ENCODE data around the gene ZFP36.
A peak's percentile ranks its signal among the peaks of the same experiment; 100 is the strongest.

The ZFP36 gene

DNA sequence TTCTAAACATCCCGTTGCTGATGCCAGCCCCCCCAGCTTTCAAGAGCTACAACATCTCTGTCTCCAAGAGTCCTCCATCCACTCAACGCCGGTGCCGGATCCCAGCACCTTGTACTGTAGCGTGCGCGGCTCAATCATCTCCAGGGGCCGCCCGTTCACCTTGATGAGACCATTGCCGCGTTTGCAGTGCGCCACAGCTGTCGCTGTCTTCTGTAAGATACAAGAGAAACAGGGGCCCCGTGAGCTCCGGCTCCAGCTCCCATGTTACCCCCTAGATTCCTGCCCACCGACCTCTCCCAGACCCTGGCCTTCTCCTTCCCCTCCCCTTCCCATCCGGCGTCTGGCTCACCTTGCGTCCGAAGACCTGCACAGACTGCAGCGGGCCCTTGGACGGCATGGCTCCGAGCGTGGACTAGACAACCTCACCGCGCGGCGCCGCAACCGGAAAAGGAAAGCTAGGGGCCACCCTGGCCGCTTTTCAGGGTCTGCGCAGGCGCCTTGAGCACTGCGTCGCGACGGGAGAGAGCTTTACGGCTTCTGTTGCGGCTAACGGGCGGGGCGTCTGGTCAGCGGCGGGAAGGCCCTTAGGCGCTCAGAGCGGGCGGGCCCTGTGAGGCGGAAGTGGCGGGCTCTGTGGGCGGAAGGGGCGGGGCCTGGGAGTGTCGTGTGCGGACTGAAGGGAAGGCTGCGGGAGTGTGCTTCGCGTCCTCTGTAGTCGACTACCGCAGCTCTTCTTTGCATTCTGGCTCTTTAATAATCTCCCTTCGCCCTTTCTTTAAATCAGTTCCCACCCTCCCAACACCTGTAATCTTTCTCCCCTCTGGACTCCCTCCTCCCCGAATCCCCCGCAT, 29.1 kb downstream of the ZFP36 start, which contains the start of gene RPS16:
Gene RPS16 (minus strand): TSS at position 451 of the 851 bp plus-strand sequence. CDS start 54 bp downstream, at position 397.
- Histone ChIP-seq H3K27me3 (replicated peaks) (no peaks in the 10 kb centered on the region), H3K27ac (peak within 1 kb of the TSS; percentile 99), H3K4me3 (ENCODE audit: low read depth, low read length) (peak within 1 kb of the TSS; percentile 97), H3K36me3 (replicated peaks) (peaks cover 35% of the 10 kb centered on the region)
- TF ChIP-seq, protein P1, sequence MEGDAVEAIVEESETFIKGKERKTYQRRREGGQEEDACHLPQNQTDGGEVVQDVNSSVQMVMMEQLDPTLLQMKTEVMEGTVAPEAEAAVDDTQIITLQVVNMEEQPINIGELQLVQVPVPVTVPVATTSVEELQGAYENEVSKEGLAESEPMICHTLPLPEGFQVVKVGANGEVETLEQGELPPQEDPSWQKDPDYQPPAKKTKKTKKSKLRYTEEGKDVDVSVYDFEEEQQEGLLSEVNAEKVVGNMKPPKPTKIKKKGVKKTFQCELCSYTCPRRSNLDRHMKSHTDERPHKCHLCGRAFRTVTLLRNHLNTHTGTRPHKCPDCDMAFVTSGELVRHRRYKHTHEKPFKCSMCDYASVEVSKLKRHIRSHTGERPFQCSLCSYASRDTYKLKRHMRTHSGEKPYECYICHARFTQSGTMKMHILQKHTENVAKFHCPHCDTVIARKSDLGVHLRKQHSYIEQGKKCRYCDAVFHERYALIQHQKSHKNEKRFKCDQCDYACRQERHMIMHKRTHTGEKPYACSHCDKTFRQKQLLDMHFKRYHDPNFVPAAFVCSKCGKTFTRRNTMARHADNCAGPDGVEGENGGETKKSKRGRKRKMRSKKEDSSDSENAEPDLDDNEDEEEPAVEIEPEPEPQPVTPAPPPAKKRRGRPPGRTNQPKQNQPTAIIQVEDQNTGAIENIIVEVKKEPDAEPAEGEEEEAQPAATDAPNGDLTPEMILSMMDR (IDR thresholded peaks at IDR 0.05; ENCODE audit: low read depth, low read length, missing control alignments), result peak; percentile 4
- DNase-seq, result peak; percentile 95
- in situ Hi-C loops (cut with HindIII; ENCODE audit: low pct_ligation_motif_present, low sequenced_read_pairs), result no loop called here

DNA sequence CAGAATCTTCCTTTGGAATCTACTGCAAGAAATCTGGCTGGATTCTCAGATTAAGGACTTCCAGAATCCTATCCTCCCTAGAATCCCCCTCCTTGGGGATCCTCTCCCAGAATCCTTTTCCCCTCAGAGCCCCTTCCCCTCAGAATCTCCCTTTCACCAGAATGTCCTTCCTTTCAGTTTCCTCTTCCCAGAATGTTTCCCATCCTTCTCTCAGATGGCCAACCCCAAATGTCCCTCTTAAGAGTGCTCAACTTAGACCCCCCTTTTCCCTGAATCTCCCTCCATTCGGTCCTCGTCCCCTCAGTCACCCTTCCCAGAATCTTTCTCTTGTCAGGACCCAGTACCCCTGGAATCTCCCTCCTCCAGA, 29.7 kb downstream of the ZFP36 start:
- in situ Hi-C loops (cut with HindIII; ENCODE audit: low pct_ligation_motif_present, low sequenced_read_pairs), result no loop called here
- H3K27ac ChIP-seq, result peak overlapping the region; percentile 99
- no peaks in the 10 kb centered on the region for H3K27me3 ChIP-seq (replicated peaks)
- TF ChIP-seq, protein P1 (IDR thresholded peaks at IDR 0.05; ENCODE audit: low read depth, low read length, missing control alignments), result no peak
- H3K4me3 ChIP-seq (ENCODE audit: low read depth, low read length), result peak overlapping the region; percentile 52
- no peak for DNase-seq
- H3K36me3 ChIP-seq (replicated peaks), result peaks cover 35% of the 10 kb centered on the region

DNA sequence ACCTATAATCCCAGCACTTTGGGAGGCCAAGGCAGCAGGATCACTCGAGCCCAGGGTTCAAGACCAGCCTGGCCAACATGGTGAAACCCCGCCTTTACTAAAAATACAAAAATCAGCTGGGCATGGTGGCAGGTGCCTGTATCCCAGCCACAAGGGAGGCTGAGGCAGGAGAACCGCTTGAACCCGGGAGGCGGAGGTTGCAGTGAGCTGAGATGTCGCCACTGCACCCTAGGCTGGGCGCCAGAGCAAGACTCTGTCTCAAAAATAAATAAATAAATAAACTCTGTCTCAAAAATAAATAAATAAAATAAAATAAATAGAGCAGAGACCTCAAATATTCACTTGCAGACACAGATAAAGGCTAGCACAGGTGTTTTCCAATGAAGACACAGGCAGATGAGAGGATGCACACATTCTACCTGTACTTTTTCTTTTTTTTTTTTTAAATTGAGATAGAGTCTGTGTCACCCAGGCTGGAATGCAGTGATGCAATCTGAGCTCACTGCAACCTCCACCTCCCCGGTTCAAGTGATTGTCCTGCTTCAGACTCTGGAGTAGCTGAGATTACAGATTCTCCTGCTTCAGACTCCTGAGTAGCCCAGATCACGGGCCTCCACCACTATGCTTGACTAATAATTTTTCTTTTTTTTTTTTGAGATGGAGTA, 31.8 kb downstream of the ZFP36 start:
- Histone ChIP-seq H3K27ac (no peak overlapping the region), H3K36me3 (replicated peaks) (peaks cover 18% of the 10 kb centered on the region), H3K27me3 (replicated peaks) (no peaks in the 10 kb centered on the region), H3K4me3 (ENCODE audit: low read depth, low read length) (no peak overlapping the region)
- peak; percentile 59 for DNase-seq
- in situ Hi-C loops (cut with HindIII; ENCODE audit: low pct_ligation_motif_present, low sequenced_read_pairs), result no loop called here
- TF ChIP-seq, protein P1 (IDR thresholded peaks at IDR 0.05; ENCODE audit: low read depth, low read length, missing control alignments), result no peak

DNA sequence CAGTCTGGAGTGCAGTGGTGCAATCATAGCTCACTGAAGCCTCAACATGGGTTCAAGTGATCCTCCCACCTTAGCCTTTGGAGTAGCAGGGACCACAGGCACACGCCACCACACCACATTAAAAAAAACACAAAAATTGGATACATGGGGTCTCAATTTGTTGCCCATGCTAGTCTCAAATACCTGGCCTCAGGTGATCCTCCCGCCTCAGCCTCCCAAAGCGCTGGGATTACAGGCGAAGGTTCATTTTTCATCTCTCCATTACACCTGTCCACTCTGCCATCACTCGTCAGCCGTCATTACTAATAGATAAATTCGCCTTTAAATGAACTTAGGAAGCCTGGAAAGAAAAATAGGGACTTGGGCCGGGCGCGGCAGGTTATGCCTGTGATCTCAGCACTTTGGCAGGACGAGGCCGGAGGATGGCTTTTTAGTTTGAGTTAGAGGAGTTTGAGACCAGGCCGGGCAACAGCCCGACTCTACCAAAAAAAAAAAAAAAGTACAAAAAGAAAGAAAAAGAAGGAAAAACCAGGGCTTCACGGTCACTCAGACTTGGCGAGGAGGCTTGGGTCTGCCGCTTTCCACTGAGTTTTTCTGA, 38.0 kb downstream of the ZFP36 start:
- Histone ChIP-seq H3K27me3 (replicated peaks) (no peaks in the 10 kb centered on the region), H3K36me3 (replicated peaks) (peaks cover 6% of the 10 kb centered on the region), H3K27ac (peak overlapping the region; percentile 96), H3K4me3 (ENCODE audit: low read depth, low read length) (peak overlapping the region; percentile 99)
- no peak for DNase-seq
- in situ Hi-C loops (cut with HindIII; ENCODE audit: low pct_ligation_motif_present, low sequenced_read_pairs), result no loop called here
- TF ChIP-seq, protein P1 (IDR thresholded peaks at IDR 0.05; ENCODE audit: low read depth, low read length, missing control alignments), result no peak

DNA sequence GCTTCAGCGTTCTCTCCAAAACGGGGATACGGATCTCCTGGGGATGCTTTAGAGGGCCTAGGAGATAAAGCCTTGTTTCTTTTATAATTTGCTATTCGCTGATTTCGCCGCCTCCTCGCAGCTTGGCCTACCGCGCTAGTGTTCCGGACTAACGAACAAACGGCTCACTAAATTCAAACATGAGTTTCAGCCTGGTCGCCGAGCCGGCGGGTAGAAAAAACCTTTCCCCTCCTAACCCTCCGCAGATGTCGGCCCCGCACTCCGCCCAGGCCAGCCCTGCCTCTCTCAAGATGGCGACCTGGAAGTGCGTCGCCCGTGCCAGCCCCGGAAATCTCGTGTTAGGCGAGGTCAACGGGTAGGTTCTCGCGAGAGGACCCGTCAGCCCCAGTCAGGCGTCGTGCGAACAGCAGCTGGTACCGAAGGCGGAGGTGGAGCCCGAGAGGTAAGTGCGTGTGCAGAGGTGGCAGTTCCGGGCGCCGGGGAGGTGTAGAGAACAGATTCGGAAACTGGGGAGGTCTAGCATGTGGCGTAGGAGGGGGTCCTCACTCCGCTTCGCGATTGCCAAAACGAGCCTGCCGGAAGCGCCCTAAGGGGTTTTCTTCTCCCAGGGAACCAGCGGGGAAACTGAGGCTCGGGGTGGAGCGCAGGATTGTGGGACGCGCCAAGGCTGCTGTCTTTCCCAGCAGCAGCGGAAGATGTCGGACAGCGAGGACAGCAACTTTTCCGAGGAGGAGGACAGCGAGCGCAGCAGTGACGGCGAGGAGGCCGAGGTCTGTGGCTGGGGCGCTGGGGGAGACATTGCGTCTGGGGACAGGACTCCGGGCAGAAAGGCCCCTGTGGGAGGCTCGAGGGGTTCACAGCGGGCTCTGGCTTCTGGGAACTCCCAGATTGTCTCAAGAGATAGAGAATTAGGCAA, 38.8 kb downstream of the ZFP36 start, which contains the start of gene SUPT5H:
Gene SUPT5H (plus strand): TSS at position 387 of the 916 bp plus-strand sequence. CDS start 309 bp downstream, at position 696.
- Histone ChIP-seq H3K36me3 (replicated peaks) (peaks cover 6% of the 10 kb centered on the region), H3K4me3 (ENCODE audit: low read depth, low read length) (peak within 1 kb of the TSS; percentile 99), H3K27ac (peak within 1 kb of the TSS; percentile 96), H3K27me3 (replicated peaks) (no peaks in the 10 kb centered on the region)
- TF ChIP-seq, protein P1 (IDR thresholded peaks at IDR 0.05; ENCODE audit: low read depth, low read length, missing control alignments), result no peak
- DNase-seq, result peak; percentile 92
- in situ Hi-C loops (cut with HindIII; ENCODE audit: low pct_ligation_motif_present, low sequenced_read_pairs), result no loop called here

Data from brain microvascular endothelial cell (primary cell).